ENCODE data around the gene SLC19A3. TPM values are rescaled to one million over a fixed set of nuclear protein-coding genes. Genes with fewer than 3 reads are reported as not detected.

Gene SLC19A3
- polyA plus RNA-seq, 1 experiment: not detected

- CTCF ChIA-PET: no interaction called here
- Histone ChIP-seq H3K4me3 (ENCODE audit: low read depth, low read length) (no peak overlapping the region), H3K36me3 (ENCODE audit: control insufficient read depth, insufficient read depth, low read length) (no peaks in the 10 kb centered on the region), H3K27me3 (ENCODE audit: control insufficient read depth, insufficient read depth, low read length) (no peaks in the 10 kb centered on the region)
- POLR2A ChIA-PET: no interaction called here
- no peak for TF ChIP-seq CTCF (IDR thresholded peaks at IDR 0.05; ENCODE audit: insufficient read depth, low read depth, low read length)
- no peak for DNase-seq (ENCODE audit: low read depth)
Observed at GRCh38 chr2:227713291-227713690, 4.5 kb downstream of the SLC19A3 start.

- no peaks in the 10 kb centered on the region for H3K27me3 ChIP-seq (ENCODE audit: control insufficient read depth, insufficient read depth, low read length)
- no peak for TF ChIP-seq CTCF (IDR thresholded peaks at IDR 0.05; ENCODE audit: insufficient read depth, low read depth, low read length)
- H3K36me3 ChIP-seq (ENCODE audit: control insufficient read depth, insufficient read depth, low read length): no peaks in the 10 kb centered on the region
- no peak overlapping the region for H3K4me3 ChIP-seq (ENCODE audit: low read depth, low read length)
- CTCF ChIA-PET: no interaction called here
- POLR2A ChIA-PET: no interaction called here
- DNase-seq (ENCODE audit: low read depth): no peak
Observed at GRCh38 chr2:227710986-227711385, 6.8 kb downstream of the SLC19A3 start.

GRCh38 chr2:227707390-227707789, 10.4 kb downstream of the SLC19A3 start:
- ChIA-PET POLR2A (no interaction called here), CTCF (no interaction called here)
- no peaks in the 10 kb centered on the region for H3K36me3 ChIP-seq (ENCODE audit: control insufficient read depth, insufficient read depth, low read length)
- TF ChIP-seq CTCF (IDR thresholded peaks at IDR 0.05; ENCODE audit: insufficient read depth, low read depth, low read length): no peak
- H3K27me3 ChIP-seq (ENCODE audit: control insufficient read depth, insufficient read depth, low read length): no peaks in the 10 kb centered on the region
- no peak for DNase-seq (ENCODE audit: low read depth)
- H3K4me3 ChIP-seq (ENCODE audit: low read depth, low read length): no peak overlapping the region

DNA sequence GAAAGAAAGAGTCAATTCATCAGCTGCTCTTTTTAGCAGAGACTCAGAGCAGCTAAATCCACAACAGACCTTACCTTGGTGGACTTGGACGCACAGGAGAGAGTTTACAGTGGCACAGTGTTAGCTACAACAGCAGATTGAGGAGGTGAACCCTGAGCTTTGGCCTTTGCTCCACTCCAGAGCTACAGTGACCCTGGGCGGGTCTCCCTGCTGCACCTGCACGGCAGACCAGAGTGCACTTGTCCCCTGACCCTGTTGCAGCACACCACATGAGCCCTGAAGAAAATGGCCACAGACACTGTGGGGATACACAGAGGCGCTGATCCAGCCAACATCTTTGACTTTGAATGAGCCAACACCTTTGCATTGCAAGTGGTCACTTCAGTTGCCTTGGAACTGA, 11.0 kb downstream of the SLC19A3 start:
- no peak for DNase-seq (ENCODE audit: low read depth)
- Histone ChIP-seq H3K27me3 (ENCODE audit: control insufficient read depth, insufficient read depth, low read length) (no peaks in the 10 kb centered on the region), H3K4me3 (ENCODE audit: low read depth, low read length) (no peak overlapping the region), H3K36me3 (ENCODE audit: control insufficient read depth, insufficient read depth, low read length) (no peaks in the 10 kb centered on the region)
- ChIA-PET POLR2A (no interaction called here), CTCF (no interaction called here)
- no peak for TF ChIP-seq CTCF (IDR thresholded peaks at IDR 0.05; ENCODE audit: insufficient read depth, low read depth, low read length)

GRCh38 chr2:227703961-227704360, 13.9 kb downstream of the SLC19A3 start:
- CTCF ChIA-PET: no interaction called here
- DNase-seq (ENCODE audit: low read depth): no peak
- TF ChIP-seq CTCF (IDR thresholded peaks at IDR 0.05; ENCODE audit: insufficient read depth, low read depth, low read length): no peak
- Histone ChIP-seq H3K27me3 (ENCODE audit: control insufficient read depth, insufficient read depth, low read length) (no peaks in the 10 kb centered on the region), H3K4me3 (ENCODE audit: low read depth, low read length) (no peak overlapping the region), H3K36me3 (ENCODE audit: control insufficient read depth, insufficient read depth, low read length) (no peaks in the 10 kb centered on the region)
- POLR2A ChIA-PET: no interaction called here
